HG02885 (cell line): ENCODE measurements around the gene FAM153A.
"Not testable (repeated sequence)": the region's sequence is repeated elsewhere in the genome, so short reads cannot be mapped to it uniquely, and the experiment has no call there.

Experiments used
- ATAC-seq: cut with Tn5 transposase; IDR thresholded peaks from one replicate; pipeline ENCODE4 v1.9.1; 2021; ENCODE audit warnings: mild to moderate bottlenecking; ENCODE audit not compliant: unreplicated experiment, poor library complexity

Gene FAM153A

DNA sequence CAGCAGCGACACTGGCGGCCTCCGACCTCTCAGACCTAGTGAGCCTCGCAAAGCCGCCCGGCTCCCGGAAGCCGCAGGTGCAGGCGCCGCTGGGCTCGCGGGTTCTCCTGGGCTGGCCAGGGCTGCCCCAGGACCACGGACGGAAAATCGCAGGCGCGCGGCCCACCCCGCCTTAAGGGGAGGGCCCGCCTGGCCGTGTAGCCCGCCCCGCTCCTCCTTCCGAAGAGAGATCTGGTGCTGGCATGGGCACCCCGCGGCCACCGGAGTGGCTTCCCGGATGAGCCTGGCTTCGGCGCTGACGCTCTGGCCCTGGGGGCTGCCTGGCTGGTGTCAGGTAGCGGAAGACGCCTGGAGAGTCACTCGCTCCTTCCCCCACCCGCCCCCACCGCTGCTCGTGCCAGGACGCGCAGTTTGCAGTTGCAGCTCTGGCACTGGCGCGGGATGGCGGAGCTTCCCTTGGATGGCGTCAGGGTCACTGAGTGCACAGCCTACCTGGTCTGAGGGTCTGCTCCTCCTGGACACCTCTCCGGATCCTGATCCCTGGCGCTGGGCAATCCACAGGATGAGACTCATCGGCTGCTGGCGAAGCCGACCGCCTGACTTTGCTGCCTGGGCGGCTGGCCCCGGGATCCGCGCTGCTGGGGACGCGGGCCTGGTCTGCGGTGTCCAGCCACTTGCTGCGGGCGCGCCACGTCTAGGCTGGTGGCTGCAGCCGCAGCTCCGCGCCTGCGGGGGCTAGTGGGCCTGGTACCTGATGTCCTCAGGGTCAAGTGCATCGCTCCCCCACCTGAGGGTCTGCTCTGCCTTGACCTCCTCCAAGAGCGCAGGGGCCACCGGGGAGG, at the start of gene FAM153A:
Gene FAM153A (minus strand): TSS at position 108 of the 842 bp plus-strand sequence.
- ATAC-seq = not testable (repeated sequence)

DNA sequence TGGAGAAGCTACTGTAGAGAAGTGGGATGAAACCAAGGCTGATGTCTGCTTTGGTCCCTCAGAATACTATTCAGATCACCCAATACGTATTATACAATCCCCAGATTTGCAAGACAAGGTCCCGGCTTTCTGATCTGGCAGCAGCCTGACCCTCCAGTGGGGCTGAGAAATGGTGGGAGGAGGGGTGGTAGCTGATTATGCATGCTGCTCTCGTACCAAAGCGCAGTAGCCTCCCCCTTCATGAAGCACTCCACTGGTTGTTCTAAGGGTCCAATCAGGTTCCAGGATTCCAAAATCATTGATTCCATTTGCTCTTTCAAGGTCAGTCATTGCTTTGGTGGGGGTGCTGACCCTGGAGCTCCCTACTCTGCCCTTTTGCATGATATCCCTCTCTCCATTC, 49.6 kb upstream of the FAM153A start:
- ATAC-seq = not testable (repeated sequence)

DNA sequence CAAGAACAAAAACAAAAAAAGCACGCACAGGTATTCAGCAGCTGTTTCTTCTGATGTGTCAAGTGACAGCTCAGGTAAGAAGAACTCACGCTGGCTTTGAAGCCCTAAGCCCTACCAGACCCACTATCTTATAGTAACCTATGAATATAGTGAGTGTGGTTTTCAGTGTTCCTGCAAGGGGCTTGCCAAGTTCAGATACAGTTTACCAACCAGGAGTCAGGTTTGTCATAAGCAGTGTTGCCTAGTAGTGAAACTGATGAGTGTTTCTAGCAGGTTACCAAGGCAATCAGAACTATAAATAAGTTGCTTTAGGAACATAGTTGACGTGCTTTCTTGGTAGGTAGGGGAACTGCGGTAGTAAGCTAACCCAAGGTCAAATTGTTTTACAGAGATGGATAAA, 43.4 kb upstream of the FAM153A start:
- not testable (repeated sequence) for ATAC-seq

DNA sequence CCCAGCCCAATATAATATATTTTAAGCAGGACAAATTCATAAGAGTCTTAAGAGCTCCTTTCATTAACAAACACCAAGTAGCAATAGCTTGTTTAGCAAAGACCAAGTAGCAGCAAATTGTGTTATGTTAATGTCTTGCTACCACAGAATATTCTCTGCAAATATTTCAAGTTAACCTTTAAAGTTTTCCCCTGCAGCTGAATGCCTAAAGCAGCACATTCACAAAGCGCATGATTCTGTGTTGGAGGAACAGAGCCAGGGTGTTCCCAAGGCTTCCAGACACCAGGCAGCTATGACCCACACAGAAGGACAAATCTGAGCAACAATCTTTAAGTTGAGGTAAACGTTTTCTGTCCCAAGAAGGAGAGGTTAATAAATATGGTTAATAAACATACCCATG, 42.1 kb upstream of the FAM153A start:
- not testable (repeated sequence) for ATAC-seq

DNA sequence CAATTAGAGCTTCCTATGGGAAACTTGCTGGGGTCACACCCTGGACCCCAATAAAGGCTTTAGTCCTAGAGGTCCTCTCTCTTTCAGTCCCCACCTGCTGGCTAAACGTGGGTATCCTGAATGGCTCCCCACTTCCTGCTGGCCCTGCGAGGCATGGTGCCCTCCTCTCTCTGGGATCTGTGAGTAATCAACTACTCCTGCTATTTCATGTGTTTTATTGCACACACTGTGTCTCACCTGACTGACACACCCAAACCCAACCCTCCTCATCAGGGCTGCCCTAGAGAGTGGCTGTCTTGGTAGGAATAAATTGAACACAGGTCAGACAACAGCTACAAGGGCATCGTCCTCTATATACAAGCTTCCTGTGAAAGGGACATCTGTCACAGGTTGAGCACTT, 39.8 kb upstream of the FAM153A start:
- ATAC-seq = not testable (repeated sequence)

DNA sequence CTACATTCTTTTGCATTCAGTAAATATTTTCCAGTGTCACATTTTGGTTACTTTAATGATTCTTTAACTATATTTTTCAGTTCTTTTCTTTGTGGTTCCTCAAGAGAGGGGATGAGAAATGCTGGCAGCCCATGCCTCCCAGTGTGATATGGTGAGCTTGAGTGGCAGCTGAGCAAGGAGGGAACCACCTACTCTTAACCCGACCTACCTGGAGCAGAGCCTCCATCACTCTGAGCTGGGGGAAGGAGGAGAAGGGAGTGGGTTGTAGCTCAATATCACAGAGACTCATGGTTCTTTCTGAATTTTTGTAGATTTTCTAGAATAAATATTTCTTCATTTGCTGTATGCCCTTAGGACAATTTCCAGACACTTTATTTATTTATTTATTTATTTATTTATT, 37.0 kb upstream of the FAM153A start:
- not testable (repeated sequence) for ATAC-seq

DNA sequence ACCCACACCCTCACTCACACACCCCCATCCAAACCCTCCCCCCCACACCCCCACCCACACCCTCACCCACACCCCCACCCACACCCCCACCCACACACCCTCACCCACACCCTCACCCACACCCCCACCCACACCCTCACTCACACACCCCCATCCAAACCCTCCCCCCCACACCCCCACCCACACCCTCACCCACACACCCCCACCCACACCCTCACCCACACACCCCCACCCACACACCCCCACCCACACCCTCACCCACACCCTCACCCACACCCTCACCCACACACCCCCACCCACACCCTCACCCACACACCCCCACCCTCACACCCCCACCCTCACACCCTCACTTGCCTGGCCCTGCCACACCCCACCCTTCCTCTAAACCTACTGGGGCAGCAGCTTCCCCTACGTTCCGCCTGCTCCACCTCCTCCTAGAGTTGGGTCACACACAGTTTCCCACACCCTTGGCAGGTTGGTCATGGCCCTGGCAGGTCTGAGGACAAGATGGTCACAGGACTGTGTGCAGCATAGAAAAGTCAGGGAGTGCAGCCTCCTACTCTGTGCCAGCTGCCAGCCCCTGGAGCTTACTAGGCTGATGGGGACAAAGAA, 30.2 kb upstream of the FAM153A start:
- not testable (repeated sequence) for ATAC-seq

DNA sequence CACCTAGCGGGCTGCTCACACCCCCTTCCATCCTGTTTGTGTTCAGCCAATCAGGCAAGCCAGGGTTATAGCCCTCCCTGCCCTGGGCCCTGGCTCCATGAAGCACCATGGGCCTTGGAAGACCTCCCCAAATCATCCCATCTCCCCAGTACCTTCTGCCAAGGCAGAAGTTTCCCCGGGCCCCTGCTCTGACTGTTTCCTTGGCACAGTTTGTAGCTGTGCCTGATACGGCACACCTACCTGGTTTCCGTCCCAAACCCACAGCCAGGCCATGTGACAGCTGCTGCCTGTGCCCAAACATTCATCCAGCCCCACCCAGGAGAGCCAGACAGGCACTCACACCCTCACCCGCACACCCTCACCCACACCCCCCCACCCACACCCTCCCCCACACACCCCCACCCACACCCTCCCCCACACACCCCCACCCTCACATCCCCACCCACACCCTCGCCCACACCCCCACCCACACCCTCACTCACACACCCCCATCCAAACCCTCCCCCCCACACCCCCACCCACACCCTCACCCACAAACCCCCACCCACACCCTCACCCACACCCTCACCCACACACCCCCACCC, 29.6 kb upstream of the FAM153A start:
- ATAC-seq = not testable (repeated sequence)

DNA sequence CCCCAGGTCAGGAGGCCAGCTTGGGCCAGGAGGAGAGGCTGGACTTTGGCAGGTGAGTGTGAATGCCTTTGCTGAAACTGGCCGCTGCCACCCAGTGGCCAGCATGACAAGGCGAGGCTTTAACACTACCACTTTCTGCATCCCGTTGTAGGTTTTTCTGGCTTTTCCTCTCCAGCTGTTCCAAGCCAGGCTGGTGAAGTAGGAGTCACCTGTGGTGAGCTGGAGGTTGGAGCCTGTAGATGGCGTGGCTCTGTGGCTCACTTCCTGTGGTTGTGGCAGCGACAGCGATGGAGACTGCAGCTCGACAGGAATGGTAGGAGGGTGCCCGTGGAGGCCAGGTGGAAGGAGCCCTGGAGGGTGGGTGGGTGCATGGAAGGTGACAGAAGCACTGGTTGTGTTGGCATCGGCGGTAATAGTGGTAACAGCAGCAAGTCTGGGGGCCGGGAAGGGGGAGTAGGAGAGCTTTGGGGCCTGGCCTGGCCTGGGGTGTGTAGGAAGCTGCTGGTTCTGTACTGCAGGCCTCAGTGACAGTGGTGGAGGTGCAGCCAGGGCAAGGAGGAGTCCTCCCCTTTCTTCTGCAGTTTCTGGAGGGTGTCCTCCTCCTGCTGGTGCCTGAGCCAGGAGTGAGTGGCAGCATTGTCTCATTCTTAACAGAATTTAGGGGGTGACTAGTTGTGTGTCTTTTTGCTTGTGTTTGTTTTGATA, 26.7 kb upstream of the FAM153A start:
- ATAC-seq = not testable (repeated sequence)

DNA sequence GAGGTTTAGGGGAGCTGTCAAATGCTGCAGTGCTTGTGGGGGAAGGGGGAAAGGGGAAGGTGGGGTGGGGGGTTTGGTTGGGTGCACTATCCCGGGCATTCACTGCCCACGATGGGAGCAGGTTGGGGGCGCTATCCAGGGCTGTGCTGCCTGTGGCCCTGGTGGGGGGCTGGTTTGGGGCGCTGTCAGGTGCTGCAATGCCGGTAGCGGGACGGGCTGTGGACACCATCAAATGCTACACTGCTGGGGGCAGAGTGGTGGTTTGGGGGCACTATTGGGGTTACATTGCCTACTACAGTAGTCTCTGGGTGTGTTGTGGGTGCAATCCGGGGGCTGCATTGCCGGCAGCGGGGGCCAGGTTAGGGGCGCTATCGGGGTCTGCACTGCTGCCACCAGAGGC, 25.7 kb upstream of the FAM153A start:
- ATAC-seq = not testable (repeated sequence)

DNA sequence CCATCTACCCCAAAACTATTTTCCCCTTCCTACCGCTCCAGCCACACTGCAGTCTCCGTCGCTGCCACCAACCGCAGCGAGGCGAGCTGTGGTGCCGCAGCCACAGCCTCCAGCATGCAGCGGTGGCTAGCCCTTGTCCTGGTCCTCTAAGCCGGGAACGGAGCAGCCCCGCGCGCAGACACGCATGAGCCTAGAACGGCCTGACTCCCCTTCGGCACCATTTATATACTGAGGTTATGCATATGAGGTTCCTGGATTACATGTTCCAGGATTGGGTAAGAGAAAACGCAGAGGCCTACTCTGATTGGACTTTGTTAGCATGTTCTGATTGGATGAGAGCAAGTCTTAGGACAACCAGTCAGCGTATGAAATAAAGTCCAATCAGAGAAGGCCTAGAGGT, 24.6 kb upstream of the FAM153A start:
- ATAC-seq = not testable (repeated sequence)

DNA sequence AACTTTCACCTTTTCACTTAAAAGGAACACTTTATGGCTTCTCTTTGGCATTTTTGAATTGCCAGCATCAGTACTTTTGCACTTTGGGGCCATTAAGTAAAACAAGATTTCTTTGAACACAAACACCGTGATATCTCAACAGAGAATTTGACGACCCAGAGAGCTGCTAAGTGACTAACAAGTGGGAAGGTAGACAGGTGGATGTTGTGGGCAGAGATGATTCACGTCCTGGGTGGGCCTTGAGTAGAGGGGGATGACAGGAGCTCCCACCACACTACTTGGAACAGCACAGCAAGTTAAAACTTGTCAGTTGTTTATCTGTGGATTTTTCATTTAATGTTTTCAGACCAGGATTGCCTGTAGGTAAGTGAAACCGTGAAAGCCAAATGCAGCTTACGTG, 18.7 kb upstream of the FAM153A start:
- ATAC-seq = not testable (repeated sequence)

DNA sequence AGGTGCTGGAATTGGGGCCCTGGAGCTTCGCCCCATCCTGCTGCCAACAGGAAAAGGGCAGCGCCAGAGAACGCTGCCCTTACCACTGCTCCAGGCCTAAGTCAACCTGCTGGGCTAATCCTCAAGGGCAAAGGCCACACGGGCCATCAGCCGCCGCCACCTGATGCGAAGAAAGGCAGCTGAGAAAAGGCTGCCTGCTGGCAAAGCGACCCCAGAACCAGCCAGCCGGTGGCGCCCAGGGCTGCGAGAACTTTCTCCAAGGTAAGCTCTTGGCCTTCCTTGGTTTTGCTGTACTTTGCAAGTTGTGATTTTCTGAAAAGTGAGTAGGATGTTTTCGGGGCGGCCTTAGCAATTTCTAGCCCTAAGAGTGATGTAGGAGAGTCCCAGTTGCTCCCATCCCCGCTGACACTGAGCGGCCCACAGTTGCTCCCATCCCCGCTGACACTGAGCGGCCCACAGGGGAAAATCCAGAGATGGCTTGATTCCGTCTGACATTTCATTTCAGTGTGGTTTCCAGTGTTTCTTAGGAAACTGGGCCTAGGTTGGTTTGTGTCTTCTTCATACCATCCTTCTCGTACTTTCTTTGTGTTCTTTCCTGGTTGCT, 15.6 kb upstream of the FAM153A start:
- not testable (repeated sequence) for ATAC-seq

DNA sequence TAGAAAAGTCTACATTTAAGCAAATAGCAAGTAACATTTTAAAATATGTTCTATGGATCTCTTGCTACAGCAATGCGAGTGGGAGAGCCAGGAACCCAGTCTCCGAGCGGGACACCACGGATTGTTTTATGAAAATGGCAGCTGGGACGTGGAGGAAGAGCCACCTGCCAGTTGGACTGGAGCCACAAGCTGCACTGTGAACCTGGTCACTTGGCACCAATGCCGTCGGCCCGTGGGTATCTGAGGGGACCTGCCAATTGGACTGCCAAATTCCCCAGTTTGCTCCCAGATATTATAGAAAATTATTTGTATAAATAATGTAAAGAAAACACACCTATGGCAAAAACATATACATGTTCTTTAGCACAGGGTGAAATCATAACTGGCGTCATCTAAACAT, 10.6 kb upstream of the FAM153A start:
- ATAC-seq = not testable (repeated sequence)

DNA sequence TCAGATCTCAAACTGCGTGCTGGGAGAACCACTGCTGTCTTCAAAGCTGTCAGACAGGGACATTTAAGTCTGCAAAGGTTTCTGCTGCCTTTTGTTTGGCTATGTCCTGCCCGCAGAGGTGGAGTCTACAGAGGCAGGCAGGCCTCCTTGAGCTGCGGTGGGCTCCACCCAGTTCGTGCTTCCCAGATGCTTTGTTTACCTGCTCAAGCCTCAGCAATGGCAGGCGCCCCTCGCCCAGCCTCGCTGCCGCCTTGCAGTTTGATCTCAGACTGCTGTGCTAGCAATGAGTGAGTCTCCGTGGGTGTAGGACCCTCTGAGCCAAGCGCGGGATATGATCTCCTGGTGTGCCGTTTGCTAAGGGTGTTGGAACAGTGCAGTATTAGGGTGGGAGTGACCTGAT, 8.9 kb upstream of the FAM153A start:
- ATAC-seq = not testable (repeated sequence)

DNA sequence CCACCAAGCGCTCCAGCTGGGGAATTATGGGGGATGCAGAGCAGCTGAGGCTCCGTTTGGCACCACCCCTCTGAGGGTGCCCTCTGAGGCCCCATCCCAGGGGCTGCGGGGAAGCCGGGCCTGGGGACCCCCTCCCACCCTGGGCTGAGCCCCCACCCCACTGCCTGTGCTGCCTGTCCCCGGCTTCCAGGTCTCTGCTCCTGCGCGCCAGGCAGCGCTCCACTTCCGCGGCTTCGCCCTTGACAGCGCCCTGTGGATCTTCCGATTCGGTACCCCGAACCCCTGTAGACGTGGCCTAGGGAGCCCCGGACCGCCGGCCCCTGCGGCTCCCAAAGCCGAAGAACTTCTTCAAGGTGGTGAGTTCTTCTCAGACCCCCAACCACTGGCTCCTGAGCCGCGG, 530 bp downstream of the FAM153A start:
- not testable (repeated sequence) for ATAC-seq

DNA sequence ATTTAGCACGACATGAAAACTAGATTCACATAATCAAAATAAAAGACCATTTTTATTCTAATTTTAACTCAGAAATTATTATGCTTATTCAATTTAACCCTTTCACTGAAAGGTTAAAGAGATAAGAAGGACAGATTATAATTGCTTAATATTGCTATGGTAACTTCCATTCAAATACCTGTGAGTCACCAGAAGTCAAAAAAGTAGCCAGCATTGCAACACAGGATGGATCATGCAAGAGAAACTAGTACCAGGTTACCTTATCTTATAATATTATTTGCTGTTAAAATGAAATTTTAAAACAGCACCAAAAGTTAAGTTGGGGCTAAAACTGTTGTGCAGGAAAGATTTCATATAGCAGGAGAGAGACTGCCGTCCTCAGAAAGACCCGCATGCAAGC, 11.5 kb downstream of the FAM153A start:
- ATAC-seq = not testable (repeated sequence)

DNA sequence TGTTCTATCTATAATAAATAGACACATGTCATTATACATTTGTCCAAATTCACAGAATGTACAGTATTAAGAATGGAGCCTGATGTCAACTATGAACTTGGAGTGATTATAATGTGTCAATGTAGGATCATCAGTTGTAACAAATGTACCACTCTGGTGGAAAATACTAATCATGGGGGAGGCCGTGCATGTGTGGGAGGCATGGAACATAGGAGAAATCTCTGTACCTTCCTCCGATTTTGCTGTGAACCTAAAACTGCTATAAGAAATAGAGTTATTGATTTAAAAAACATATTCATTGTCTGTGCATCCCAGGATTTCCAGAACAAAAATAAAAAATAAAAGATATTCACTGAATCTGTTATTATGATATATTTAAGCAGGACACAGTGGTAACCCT, 12.1 kb downstream of the FAM153A start:
- not testable (repeated sequence) for ATAC-seq

DNA sequence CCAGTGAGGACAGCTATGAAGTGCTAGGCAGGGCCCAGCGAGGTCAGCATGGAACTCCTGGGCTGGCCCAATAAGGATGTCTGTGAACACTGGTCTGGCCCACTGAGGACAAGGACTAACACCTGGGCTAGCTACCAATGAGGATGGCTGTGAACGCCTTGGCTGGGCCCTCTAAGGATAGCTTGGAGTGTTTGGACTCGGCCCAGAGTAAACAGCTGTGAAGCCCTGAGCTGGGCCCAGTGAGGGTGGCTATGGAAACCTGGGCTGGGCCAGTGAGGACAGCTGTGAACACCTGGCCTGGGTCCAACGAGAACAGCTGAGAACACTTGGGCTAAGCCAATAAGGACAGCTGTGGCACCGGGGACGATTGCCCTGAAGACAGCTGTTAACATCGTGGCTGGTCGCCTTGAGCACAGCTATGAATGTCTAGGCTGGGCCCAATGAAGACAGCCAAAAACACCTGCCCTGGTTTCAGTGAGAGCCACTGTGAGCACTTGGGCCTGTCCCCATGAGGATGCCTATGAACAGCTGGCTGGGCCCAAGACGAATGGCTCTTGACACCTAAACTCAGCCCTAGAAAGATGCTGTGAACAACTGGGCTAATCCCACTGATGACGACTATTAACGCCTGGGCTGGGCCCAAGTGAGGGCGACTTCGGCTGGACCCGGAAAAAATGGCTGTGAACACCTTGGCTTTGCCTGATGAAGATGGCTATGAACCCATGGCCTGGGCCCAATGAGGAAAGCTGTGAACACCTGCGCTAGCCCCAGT, 18.8 kb downstream of the FAM153A start:
- not testable (repeated sequence) for ATAC-seq
